ENCODE measurements around the gene HNRNPA3.
"Not testable (repeated sequence)": the region's sequence is repeated elsewhere in the genome, so short reads cannot be mapped to it uniquely, and the experiment has no call there.

The HNRNPA3 gene

GRCh38 chr2:177212106-177212890 lies at the start of gene HNRNPA3:
TSS of gene HNRNPA3 (plus strand) at chr2:177212794. CDS start at chr2:177212800, 6 bp downstream.
- DNase-seq (ENCODE audit: low read depth): peak; percentile 98

- DNase-seq (ENCODE audit: low read depth): no peak
Measured at GRCh38 chr2:177164131-177164530, 48.5 kb upstream of the HNRNPA3 start.

GRCh38 chr2:177164584-177165052 lies 48.0 kb upstream of the HNRNPA3 start:
- DNase-seq (ENCODE audit: low read depth): peak; percentile 61

- no peak for DNase-seq (ENCODE audit: low read depth)
Measured at GRCh38 chr2:177165061-177165583, 47.5 kb upstream of the HNRNPA3 start.

- no peak for DNase-seq (ENCODE audit: low read depth)
Measured at GRCh38 chr2:177165721-177166711, 46.6 kb upstream of the HNRNPA3 start.

- no peak for DNase-seq (ENCODE audit: low read depth)
Measured at GRCh38 chr2:177169810-177170514, 42.6 kb upstream of the HNRNPA3 start.

- DNase-seq (ENCODE audit: low read depth): no peak
Measured at GRCh38 chr2:177171418-177171865, 41.2 kb upstream of the HNRNPA3 start.

- no peak for DNase-seq (ENCODE audit: low read depth)
Measured at GRCh38 chr2:177172034-177172880, 40.3 kb upstream of the HNRNPA3 start.

- DNase-seq (ENCODE audit: low read depth): no peak
Measured at GRCh38 chr2:177174486-177174885, 38.1 kb upstream of the HNRNPA3 start.

GRCh38 chr2:177175917-177176668 lies 36.5 kb upstream of the HNRNPA3 start:
- DNase-seq (ENCODE audit: low read depth): no peak

- no peak for DNase-seq (ENCODE audit: low read depth)
Measured at GRCh38 chr2:177178797-177179196, 33.8 kb upstream of the HNRNPA3 start.

GRCh38 chr2:177179227-177179626 lies 33.4 kb upstream of the HNRNPA3 start:
- no peak for DNase-seq (ENCODE audit: low read depth)

GRCh38 chr2:177179671-177180070 lies 32.9 kb upstream of the HNRNPA3 start:
- DNase-seq (ENCODE audit: low read depth): not testable (repeated sequence)

- DNase-seq (ENCODE audit: low read depth): no peak
Measured at GRCh38 chr2:177180269-177181000, 32.2 kb upstream of the HNRNPA3 start.

GRCh38 chr2:177183860-177184259 lies 28.7 kb upstream of the HNRNPA3 start:
- DNase-seq (ENCODE audit: low read depth): no peak

- DNase-seq (ENCODE audit: low read depth): no peak
Measured at GRCh38 chr2:177184606-177185005, 28.0 kb upstream of the HNRNPA3 start.

GRCh38 chr2:177186038-177186437 lies 26.6 kb upstream of the HNRNPA3 start:
- DNase-seq (ENCODE audit: low read depth): not testable (repeated sequence)

- DNase-seq (ENCODE audit: low read depth): no peak
Measured at GRCh38 chr2:177187631-177188312, 24.8 kb upstream of the HNRNPA3 start.

Data from stimulated activated CD8-positive, alpha-beta memory T cell treated with anti-CD3 and anti-CD28 coated beads, Interleukin-4, amount 100 ng/mL, for 24 hours (primary cell).